Neutrophil (primary cell): Measurements from ENCODE around the gene FBXW8.

ENCODE experiments used
- H3K27ac ChIP-seq: fragments of 200-600 bp; sonication (generic); 2 replicates; pipeline ENCODE4 v1.5.1; 2016; ENCODE audit warnings: mild to moderate bottlenecking, moderate library complexity
- H3K27me3 ChIP-seq: fragments of 200-600 bp; sonication (generic); 2 replicates; pipeline ENCODE4 v1.6.0; 2016; ENCODE audit warnings: mild to moderate bottlenecking
- H3K36me3 ChIP-seq: fragments of 200-600 bp; sonication (generic); 2 replicates; pipeline ENCODE4 v1.5.1; 2017
- H3K4me1 ChIP-seq, 2 experiments: fragments of 200-600 bp in 1 of 2; sonication (generic) in 1 of 2; 1 replicate in 1 of 2; 2 replicates in 1 of 2; pipeline versions ENCODE4 v1.5.1 to v1.6.1; 2013 to 2016; ENCODE audit warnings: low read depth in 1 of 2, low read length in 1 of 2, mild to moderate bottlenecking in 1 of 2, moderate library complexity in 1 of 2; ENCODE audit not compliant: control insufficient read depth in 1 of 2, insufficient read depth in 1 of 2
- H3K4me3 ChIP-seq, 2 experiments: fragments of 200-600 bp in 1 of 2; sonication (generic) in 1 of 2; 1 replicate in 1 of 2; 2 replicates in 1 of 2; pipeline ENCODE4 v1.5.1; 2013 to 2016; ENCODE audit warnings: low read depth in 1 of 2, low read length in 1 of 2, mild to moderate bottlenecking in 1 of 2, moderate library complexity in 1 of 2
- H3K9me3 ChIP-seq: fragments of 200-600 bp; sonication (generic); 2 replicates; pipeline ENCODE4 v1.5.1; 2016
- TF ChIP-seq, protein P1 (sequence below): fragments of 200-600 bp; sonication (generic); IDR thresholded peaks from 2 replicates; pipeline ENCODE4 v1.5.1; 2016; ENCODE audit warnings: antibody characterized with exemption

The FBXW8 gene

DNA sequence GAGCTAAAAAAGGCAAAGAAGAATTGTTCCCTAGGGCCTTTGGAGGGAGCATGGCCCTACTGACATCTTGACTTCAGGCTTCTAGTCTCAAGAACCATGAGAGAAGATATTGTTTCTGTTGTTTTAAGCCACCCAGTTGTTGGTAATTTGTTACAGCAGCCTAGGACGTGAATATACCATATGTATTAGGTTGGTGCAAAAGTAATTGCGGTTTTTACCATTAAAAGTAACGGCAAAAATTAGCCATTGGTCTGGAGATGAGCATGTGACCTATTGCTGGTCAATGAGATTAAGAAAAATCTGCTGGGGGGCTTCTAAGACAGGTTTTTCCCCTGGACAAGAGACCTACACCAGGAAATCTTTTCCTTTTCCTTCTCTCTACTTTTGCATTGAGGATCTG, 19.7 kb upstream of the FBXW8 start:
- Histone ChIP-seq H3K27me3 (peaks cover 31% of the 10 kb centered on the region), H3K36me3 (no peaks in the 10 kb centered on the region), H3K27ac (no peak overlapping the region), H3K9me3 (no peaks in the 10 kb centered on the region), H3K4me3 (no peak overlapping the region), H3K4me1 (peaks cover 15 to 35% of the 10 kb centered on the region in 2 experiments)
- TF ChIP-seq, protein P1, sequence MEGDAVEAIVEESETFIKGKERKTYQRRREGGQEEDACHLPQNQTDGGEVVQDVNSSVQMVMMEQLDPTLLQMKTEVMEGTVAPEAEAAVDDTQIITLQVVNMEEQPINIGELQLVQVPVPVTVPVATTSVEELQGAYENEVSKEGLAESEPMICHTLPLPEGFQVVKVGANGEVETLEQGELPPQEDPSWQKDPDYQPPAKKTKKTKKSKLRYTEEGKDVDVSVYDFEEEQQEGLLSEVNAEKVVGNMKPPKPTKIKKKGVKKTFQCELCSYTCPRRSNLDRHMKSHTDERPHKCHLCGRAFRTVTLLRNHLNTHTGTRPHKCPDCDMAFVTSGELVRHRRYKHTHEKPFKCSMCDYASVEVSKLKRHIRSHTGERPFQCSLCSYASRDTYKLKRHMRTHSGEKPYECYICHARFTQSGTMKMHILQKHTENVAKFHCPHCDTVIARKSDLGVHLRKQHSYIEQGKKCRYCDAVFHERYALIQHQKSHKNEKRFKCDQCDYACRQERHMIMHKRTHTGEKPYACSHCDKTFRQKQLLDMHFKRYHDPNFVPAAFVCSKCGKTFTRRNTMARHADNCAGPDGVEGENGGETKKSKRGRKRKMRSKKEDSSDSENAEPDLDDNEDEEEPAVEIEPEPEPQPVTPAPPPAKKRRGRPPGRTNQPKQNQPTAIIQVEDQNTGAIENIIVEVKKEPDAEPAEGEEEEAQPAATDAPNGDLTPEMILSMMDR: no peak

DNA sequence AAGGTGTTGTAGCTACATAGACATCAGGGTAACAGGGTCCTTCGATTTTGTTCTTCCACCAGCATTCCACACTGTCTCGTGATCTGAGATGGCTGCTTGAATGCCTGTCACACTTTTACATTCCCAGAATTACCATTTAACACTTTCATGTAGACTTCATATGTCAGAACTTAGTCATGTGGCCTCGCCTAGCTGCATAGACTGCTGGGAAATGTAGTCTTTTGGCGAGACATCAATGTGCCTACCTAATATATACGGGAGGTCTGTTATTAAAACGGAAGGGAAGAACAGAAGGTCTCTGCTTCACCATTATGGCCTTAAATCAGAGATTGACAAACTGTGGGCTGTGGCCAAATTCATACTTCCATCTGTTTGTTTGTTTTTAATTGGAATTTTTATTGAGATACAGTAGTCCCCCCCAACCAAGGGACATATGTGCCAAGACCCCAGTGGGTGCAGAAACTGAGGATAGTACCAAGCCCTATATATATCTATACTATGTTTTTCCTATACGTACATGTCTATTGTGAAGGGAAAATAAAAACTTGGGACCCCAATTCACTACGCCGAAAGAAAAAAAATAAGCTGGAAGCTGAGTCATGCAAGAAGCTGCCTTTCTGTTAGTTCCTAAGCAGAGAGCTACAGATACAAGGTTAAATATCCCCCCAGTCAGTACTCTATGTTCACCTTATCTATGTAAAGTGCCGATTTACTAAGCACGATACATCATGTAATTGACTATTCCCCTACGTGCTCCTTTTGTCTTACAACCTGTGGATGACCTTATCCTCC, 18.2 kb upstream of the FBXW8 start:
- no peaks in the 10 kb centered on the region for H3K9me3 ChIP-seq
- no peak overlapping the region for H3K4me3 ChIP-seq
- TF ChIP-seq, protein P1: no peak
- H3K4me1 ChIP-seq: peaks cover 12 to 26% of the 10 kb centered on the region in 2 experiments
- H3K27me3 ChIP-seq: peaks cover 45% of the 10 kb centered on the region
- H3K36me3 ChIP-seq: no peaks in the 10 kb centered on the region
- no peak overlapping the region for H3K27ac ChIP-seq

DNA sequence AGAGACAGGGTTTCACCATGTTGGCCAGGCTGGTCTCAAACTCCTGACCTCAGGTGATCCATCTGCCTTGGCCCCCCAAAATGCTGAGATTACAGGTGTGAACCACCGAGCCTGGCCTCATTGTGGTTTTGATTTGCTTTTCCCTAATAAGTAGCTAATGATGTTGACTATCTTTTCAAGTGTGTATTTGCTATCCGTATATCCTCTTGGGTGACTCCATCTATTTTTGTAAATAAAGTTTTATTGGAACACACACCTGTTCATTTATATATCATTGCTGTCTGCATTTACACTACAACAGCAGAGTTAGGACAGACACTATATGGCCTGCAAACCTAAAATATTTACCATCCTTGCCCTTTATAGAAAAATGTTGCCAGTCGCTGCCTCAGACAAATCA, 15.8 kb upstream of the FBXW8 start:
- H3K27me3 ChIP-seq: peaks cover 68% of the 10 kb centered on the region
- H3K4me3 ChIP-seq: no peak overlapping the region
- H3K36me3 ChIP-seq: no peaks in the 10 kb centered on the region
- no peak overlapping the region for H3K27ac ChIP-seq
- H3K9me3 ChIP-seq: no peaks in the 10 kb centered on the region
- H3K4me1 ChIP-seq: peaks cover 0 to 2% of the 10 kb centered on the region in 2 experiments
- TF ChIP-seq, protein P1: no peak

DNA sequence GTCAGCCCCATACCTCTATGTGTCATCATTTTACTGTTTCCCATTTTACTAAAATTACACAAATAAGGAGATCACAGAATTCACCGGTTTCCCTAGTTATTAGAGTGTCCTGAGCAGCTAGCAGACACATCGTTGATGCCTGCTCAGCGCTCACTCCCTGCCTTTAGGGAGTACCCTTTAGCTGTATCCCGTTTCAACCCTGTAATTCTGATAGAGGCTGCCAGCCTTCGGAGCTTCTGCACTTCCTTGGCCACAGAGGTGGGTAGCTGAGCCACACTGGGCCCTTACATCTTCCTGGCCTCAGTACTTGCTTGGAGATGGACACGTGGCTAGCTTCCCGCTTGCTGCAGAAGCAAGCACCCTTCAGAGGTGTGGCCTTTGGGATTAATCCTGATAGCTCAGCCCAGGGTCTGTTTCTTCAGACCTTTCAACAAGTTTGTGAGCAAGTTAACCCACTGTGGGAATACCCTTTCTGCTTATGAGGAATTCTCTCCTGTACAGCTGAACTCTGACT, 14.3 kb upstream of the FBXW8 start:
- Histone ChIP-seq H3K9me3 (no peaks in the 10 kb centered on the region), H3K4me1 (no peaks in the 10 kb centered on the region), H3K27ac (no peak overlapping the region), H3K4me3 (no peak overlapping the region), H3K27me3 (peaks cover 63% of the 10 kb centered on the region), H3K36me3 (no peaks in the 10 kb centered on the region)
- TF ChIP-seq, protein P1: no peak

DNA sequence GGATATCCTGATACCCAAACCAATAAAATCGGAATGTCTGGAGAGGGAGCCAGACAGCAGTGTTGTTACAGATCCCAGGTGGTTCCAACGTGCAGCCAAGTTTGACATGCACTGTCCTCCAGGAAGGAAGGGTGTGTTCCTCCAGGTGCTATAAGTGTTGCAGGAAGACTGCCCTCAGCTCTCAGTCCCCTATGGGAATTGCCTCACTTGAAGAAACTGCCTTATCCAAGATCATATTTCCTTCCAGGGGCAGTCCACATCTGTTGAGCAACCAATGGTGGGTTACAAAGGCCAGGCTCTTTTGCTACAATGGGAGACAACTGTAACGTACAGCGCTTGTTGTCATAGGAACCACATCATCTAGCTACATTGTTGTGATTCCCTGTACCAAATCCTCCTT, 13.3 kb upstream of the FBXW8 start:
- Histone ChIP-seq H3K4me1 (no peaks in the 10 kb centered on the region), H3K9me3 (no peaks in the 10 kb centered on the region), H3K27ac (no peak overlapping the region), H3K27me3 (peaks cover 67% of the 10 kb centered on the region), H3K36me3 (no peaks in the 10 kb centered on the region), H3K4me3 (no peak overlapping the region)
- TF ChIP-seq, protein P1: no peak
